IMR-90 (cell line): Measurements from ENCODE around the gene DIP2C. TPM values are rescaled to one million over a fixed set of nuclear protein-coding genes. Genes with fewer than 3 reads are reported as not detected.
A peak's percentile ranks its signal among the peaks of the same experiment; 100 is the strongest.

Experiments
- ATAC-seq: fragments of 200-7000 bp; cut with Tn5 transposase; 2 replicates; pipeline ENCODE4 v1.9.1; 2020; ENCODE audit warnings: low read depth, mild to moderate bottlenecking, moderate library complexity
- BruUV-seq: library from RNA; stranded (reverse); fragments of 400-500 nt; replicated peaks from 2 replicates; lab custom pipeline; 2021; lab: Mats Ljungman, UMichigan
- CTCF ChIA-PET: fragments of 300-600 bp; formaldehyde crosslinking; extraction: SDS; loops from one replicate; lab custom pipeline; 2021; ENCODE audit warnings: antibody characterized with exemption; lab: Yijun Ruan, JAX
- POLR2A ChIA-PET: fragments of 300-600 bp; sonication (Branson Sonifier 250); formaldehyde crosslinking; loops from one replicate; lab custom pipeline; 2022; ENCODE audit warnings: antibody characterized with exemption; ENCODE audit not compliant: unreplicated experiment; lab: Charles Lee
- DNase-seq: peaks from one replicate; pipeline ENCODE4 v3.0.0; 2013
- H2AFZ ChIP-seq: replicated peaks from 2 replicates; pipeline ENCODE3; 2013; ENCODE audit warnings: low read length, mild to moderate bottlenecking; ENCODE audit not compliant: poor library complexity
- H2AK5ac ChIP-seq: 2 replicates; pipeline ENCODE4 v1.6.1; 2013; ENCODE audit warnings: low read depth, low read length, inconsistent platforms
- H2AK9ac ChIP-seq: replicated peaks from 2 replicates; pipeline ENCODE3; 2013; ENCODE audit warnings: mild to moderate bottlenecking, low read depth, low read length, moderate library complexity; ENCODE audit not compliant: poor library complexity
- H2BK120ac ChIP-seq: 2 replicates; pipeline ENCODE4 v1.6.1; 2013; ENCODE audit warnings: low read depth, low read length, inconsistent platforms
- H2BK15ac ChIP-seq: 3 replicates; pipeline ENCODE4 v1.6.1; 2013; ENCODE audit warnings: low read depth, low read length, inconsistent platforms
- H2BK20ac ChIP-seq: 2 replicates; pipeline ENCODE4 v1.6.1; 2013; ENCODE audit warnings: low read depth, mild to moderate bottlenecking, inconsistent platforms, low read length, moderate library complexity
- H2BK5ac ChIP-seq: 2 replicates; pipeline ENCODE4 v1.6.1; 2013; ENCODE audit warnings: mild to moderate bottlenecking, low read depth, low read length, inconsistent platforms; ENCODE audit not compliant: poor library complexity, severe bottlenecking
- H3K14ac ChIP-seq: replicated peaks from 2 replicates; pipeline ENCODE4 v1.6.1; 2013; ENCODE audit warnings: low read depth, low read length, inconsistent platforms
- H3K18ac ChIP-seq: 2 replicates; pipeline ENCODE4 v1.6.1; 2013; ENCODE audit warnings: low read depth, low read length, control low read depth
- H3K23ac ChIP-seq: 2 replicates; pipeline ENCODE4 v1.6.1; 2013; ENCODE audit warnings: low read depth, low read length, inconsistent platforms
- H3K27ac ChIP-seq: 2 replicates; pipeline ENCODE4 v1.5.1; 2013; ENCODE audit warnings: mild to moderate bottlenecking, control low read depth, low read length; ENCODE audit not compliant: insufficient read depth
- H3K27me3 ChIP-seq: 2 replicates; pipeline ENCODE4 v1.6.1; 2013; ENCODE audit warnings: low read length; ENCODE audit not compliant: control insufficient read depth, insufficient read depth
- H3K36me3 ChIP-seq: 2 replicates; pipeline ENCODE4 v1.6.1; 2013; ENCODE audit warnings: low read length, mixed read lengths; ENCODE audit not compliant: control insufficient read depth, insufficient read depth
- H3K4ac ChIP-seq: 2 replicates; pipeline ENCODE4 v1.6.1; 2013; ENCODE audit warnings: low read depth, low read length, inconsistent platforms
- H3K4me1 ChIP-seq: 2 replicates; pipeline ENCODE4 v1.6.1; 2013; ENCODE audit warnings: low read length, mixed read lengths; ENCODE audit not compliant: control insufficient read depth, insufficient read depth
- H3K4me2 ChIP-seq: 2 replicates; pipeline ENCODE4 v1.6.1; 2013; ENCODE audit warnings: low read depth, mild to moderate bottlenecking, control low read depth, low read length, moderate library complexity
- H3K4me3 ChIP-seq: 2 replicates; pipeline ENCODE4 v1.5.1; 2013; ENCODE audit warnings: low read depth, mild to moderate bottlenecking, control low read depth, low read length, moderate library complexity; ENCODE audit not compliant: insufficient read depth
- H3K56ac ChIP-seq: 2 replicates; pipeline ENCODE4 v1.6.1; 2013; ENCODE audit warnings: low read length, inconsistent platforms; ENCODE audit not compliant: insufficient read depth; ENCODE audit errors: extremely low read depth
- H3K79me1 ChIP-seq, 2 experiments: 2 replicates each; pipeline ENCODE4 v1.6.1; 2013; ENCODE audit warnings: low read length in 2 of 2, inconsistent platforms in 1 of 2, low read depth in 1 of 2
- H3K9ac ChIP-seq: 2 replicates; pipeline ENCODE4 v1.6.1; 2013; ENCODE audit warnings: low read depth, low read length, control low read depth
- H3K9me1 ChIP-seq: 2 replicates; pipeline ENCODE4 v1.6.1; 2013; ENCODE audit warnings: low read length, inconsistent platforms; ENCODE audit not compliant: insufficient read depth
- H3K9me3 ChIP-seq: 2 replicates; pipeline ENCODE4 v1.6.1; 2013; ENCODE audit warnings: low read length; ENCODE audit not compliant: control insufficient read depth, insufficient read depth
- H4K20me1 ChIP-seq: 2 replicates; pipeline ENCODE4 v1.6.1; 2013; ENCODE audit warnings: low read length, inconsistent platforms; ENCODE audit not compliant: insufficient read depth
- H4K5ac ChIP-seq: 2 replicates; pipeline ENCODE4 v1.6.1; 2013; ENCODE audit warnings: mild to moderate bottlenecking, low read depth, low read length, control low read depth
- H4K8ac ChIP-seq, 2 experiments: 2 replicates each; pipeline ENCODE4 v1.6.1; 2013; ENCODE audit warnings: low read depth in 2 of 2, low read length in 2 of 2, control low read depth in 1 of 2, inconsistent platforms in 1 of 2
- H4K91ac ChIP-seq: 2 replicates; pipeline ENCODE4 v1.6.1; 2013; ENCODE audit warnings: low read depth, low read length, inconsistent platforms; ENCODE audit not compliant: insufficient read depth
- BHLHE40 ChIP-seq: fragments of 150-350 bp; IDR thresholded peaks from 2 replicates; pipeline ENCODE4 v1.6.1; 2016; ENCODE audit warnings: mild to moderate bottlenecking, low read depth, low read length
- CTCF ChIP-seq: conservative IDR thresholded peaks from 2 replicates; pipeline ENCODE4 v1.5.1; 2012; ENCODE audit warnings: mild to moderate bottlenecking, low read depth, low read length, improper control_type of control experiment
- ELK1 ChIP-seq: fragments of 150-350 bp; IDR thresholded peaks from 2 replicates; pipeline ENCODE4 v1.6.1; 2016; ENCODE audit warnings: low read depth, mild to moderate bottlenecking, low read length, moderate library complexity, borderline replicate concordance
- FOS ChIP-seq: fragments of 150-350 bp; IDR thresholded peaks from 2 replicates; pipeline ENCODE4 v1.6.1; 2016; ENCODE audit warnings: low read depth, low read length
- NFE2L2 ChIP-seq: fragments of 150-350 bp; IDR thresholded peaks from 2 replicates; pipeline ENCODE4 v1.6.1; 2016; ENCODE audit warnings: low read depth, mild to moderate bottlenecking, low read length
- POLR2A ChIP-seq: IDR thresholded peaks from 2 replicates; pipeline ENCODE4 v1.6.1; 2012; ENCODE audit warnings: mild to moderate bottlenecking, low read depth, low read length
- RAD21 ChIP-seq: IDR thresholded peaks from 2 replicates; pipeline ENCODE4 v1.6.1; 2012; ENCODE audit warnings: low read length, improper control_type of control experiment
- RCOR1 ChIP-seq: IDR thresholded peaks from 2 replicates; pipeline ENCODE4 v1.6.1; 2012; ENCODE audit warnings: mild to moderate bottlenecking, low read length, improper control_type of control experiment; ENCODE audit not compliant: insufficient replicate concordance
- RFX5 ChIP-seq: IDR thresholded peaks from 2 replicates; pipeline ENCODE4 v1.8.0; 2012; ENCODE audit warnings: low read depth, mild to moderate bottlenecking, low read length, moderate library complexity
- SMC3 ChIP-seq: fragments of 150-350 bp; IDR thresholded peaks from 2 replicates; pipeline ENCODE4 v1.6.1; 2016; ENCODE audit warnings: low read depth, mild to moderate bottlenecking, antibody characterized with exemption, low read length, moderate library complexity
- WGBS, 2 experiments: methylation state at CpG; one replicate each; pipeline versions ENCODE4 v1.1.5 to v1.1.7; 2013; ENCODE audit warnings: missing lambda C conversion rate in 2 of 2; ENCODE audit not compliant: insufficient read length in 1 of 2; ENCODE audit errors: extremely low coverage in 2 of 2; 5-methylcytosine and 5-hydroxymethylcytosine counted together
- dilution Hi-C: fragments of 300-500 bp; cut with HindIII; formaldehyde crosslinking; loops from one replicate; pipeline ENCODE4 v1.14.3; 2018; ENCODE audit warnings: low sequenced_read_pairs; ENCODE audit not compliant: unreplicated experiment
- in situ Hi-C: fragments of 300-500 bp; cut with MboI; formaldehyde crosslinking; loops from 3 replicates; pipeline ENCODE4 v1.14.3; 2019; ENCODE audit warnings: low sequenced_read_pairs, inconsistent platforms, mixed read lengths
- intact Hi-C: fragments of 100-400 bp; cut with micrococcal nuclease; formaldehyde crosslinking; loops from 2 replicates; pipeline ENCODE4 v1.10.0; 2022
- polyA plus RNA-seq, 3 experiments: library from polyadenylated mRNA; depleted of rRNA; stranded (reverse); fragments of >200 nt; gene quantifications; 2 replicates each; pipeline ENCODE4 v1.2.3, GENCODE V29; 2012; ENCODE audit warnings: low replicate concordance in 1 of 3
- total RNA-seq: library from RNA; depleted of rRNA; stranded (reverse); fragments of >200 nt; gene quantifications from 2 replicates; pipeline ENCODE4 v1.2.3, GENCODE V29; 2012
- TF ChIP-seq, protein P1 (sequence below): fragments of 150-350 bp; IDR thresholded peaks from 2 replicates; pipeline ENCODE4 v1.6.1; 2017; ENCODE audit warnings: mild to moderate bottlenecking, antibody characterized with exemption, low read length, low read depth

Gene DIP2C
- total and polyA plus RNA-seq, 2 of the 4 experiments (the other 2 are of a cell fraction) = 8.6 to 17.3 TPM

DNA sequence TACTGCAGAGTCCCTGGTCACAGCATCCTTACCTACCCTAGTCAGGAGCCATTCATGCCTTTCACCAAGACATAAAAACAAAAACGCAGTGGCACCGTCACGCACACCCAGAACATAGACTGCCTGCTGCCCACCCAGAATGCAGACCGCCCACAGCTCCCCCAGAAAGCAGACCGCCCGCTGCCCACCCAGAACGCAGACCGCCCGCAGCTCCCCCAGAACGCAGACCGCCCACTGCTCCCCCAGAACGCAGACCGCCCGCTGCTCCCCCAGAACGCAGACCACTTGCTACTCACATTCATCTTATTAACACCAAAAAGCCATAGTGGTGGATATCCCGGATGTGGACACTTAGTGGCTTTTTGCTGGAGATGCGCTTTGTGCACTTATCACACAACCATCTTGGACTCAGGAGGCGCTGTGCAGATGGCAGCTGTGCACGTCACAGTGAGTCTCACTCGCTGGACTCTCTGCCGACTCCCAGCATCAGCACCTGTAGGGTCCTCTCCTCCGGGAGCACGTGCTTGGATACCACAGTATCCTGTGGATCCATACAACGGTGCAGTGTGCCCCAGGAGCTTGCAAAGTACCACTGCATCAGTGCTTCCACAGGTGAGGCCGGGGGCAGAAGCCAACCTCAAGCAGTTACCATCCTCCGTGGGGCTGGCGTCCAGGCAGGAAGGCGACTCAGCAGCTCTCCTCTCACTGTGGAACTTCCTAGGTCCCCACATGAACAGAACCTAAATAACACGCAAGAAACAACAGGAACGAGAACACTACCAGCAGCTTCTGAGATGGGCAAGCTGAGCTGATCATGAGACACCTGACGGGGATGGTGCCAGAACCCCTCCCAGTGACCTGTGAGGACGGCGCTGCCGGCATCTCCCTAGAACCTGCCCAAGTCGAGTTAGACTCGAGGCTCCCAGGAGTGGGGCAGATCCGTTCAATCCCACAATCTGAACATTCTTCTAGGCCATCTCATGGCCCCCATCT is 161.0 kb downstream of the DIP2C start (continued):
- TF ChIP-seq, protein P1, sequence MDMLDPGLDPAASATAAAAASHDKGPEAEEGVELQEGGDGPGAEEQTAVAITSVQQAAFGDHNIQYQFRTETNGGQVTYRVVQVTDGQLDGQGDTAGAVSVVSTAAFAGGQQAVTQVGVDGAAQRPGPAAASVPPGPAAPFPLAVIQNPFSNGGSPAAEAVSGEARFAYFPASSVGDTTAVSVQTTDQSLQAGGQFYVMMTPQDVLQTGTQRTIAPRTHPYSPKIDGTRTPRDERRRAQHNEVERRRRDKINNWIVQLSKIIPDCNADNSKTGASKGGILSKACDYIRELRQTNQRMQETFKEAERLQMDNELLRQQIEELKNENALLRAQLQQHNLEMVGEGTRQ = no peak
- TF ChIP-seq NFE2L2 = no peak

DNA sequence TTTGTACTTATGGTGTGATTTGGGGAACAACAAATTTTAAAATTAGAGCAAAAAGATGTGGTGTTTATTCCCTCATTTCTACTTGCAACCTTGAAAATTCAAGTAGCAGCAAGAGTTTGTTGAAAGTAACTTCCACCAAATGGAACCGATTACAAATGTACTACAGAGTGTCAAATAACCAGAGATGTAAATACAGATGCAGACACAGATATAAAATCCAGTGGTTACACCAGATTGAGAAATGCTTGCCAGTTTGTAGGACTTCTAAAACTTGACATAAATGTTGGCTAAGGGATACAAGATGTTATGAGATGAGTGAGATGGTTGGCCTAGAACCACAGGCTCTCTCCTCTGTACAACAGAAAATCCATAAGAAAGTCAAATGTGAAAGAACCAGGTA is 162.1 kb downstream of the DIP2C start:
- ChIA-PET POLR2A (no interaction called here), CTCF (no interaction called here)
- peaks cover 64 to 95% of the 10 kb centered on the region in 2 experiments for H3K79me1 ChIP-seq
- no peak overlapping the region for H3K4me3 ChIP-seq
- in situ Hi-C loops (no loop called here), intact Hi-C loops (no loop called here), dilution Hi-C loops (no loop called here)
- peak overlapping the region; percentile 58; the same call in 1 of the 2 replicates for H2AK5ac ChIP-seq
- peak; percentile 66 for DNase-seq
- no peak overlapping the region for H2BK120ac ChIP-seq
- WGBS, 2 experiments = no CpG with 5 or more reads among the region's 1 CpG
- no peaks in the 10 kb centered on the region for H3K9me3 ChIP-seq
- H2AFZ ChIP-seq = peak overlapping the region; percentile 67
- H3K27ac ChIP-seq = peak overlapping the region; percentile 45; the same call in 1 of the 2 replicates
- no peak overlapping the region for H2BK15ac ChIP-seq
- no peak overlapping the region for H4K91ac ChIP-seq
- no TSS peak for BruUV-seq
- 0 out of 2 replicates have a peak, but pooled peaks cover 2% of the 10 kb centered on the region for H3K36me3 ChIP-seq
- H4K20me1 ChIP-seq = peaks cover 98% of the 10 kb centered on the region
- H3K9ac ChIP-seq = no peak overlapping the region
- no peak overlapping the region for H4K8ac ChIP-seq
- H3K23ac ChIP-seq = no peak overlapping the region
- H2BK20ac ChIP-seq = no peak overlapping the region
- peaks cover 37% of the 10 kb centered on the region for H3K9me1 ChIP-seq
- no peak overlapping the region for H4K5ac ChIP-seq
- no peak overlapping the region for H3K14ac ChIP-seq
- ATAC-seq = peak; percentile 65
- H2BK5ac ChIP-seq = no peak overlapping the region
- H3K4me2 ChIP-seq = no peak overlapping the region; the same call in 1 of the 2 replicates
- no peak overlapping the region for H3K56ac ChIP-seq
- H3K4me1 ChIP-seq = peaks cover 19% of the 10 kb centered on the region
- H3K18ac ChIP-seq = no peak overlapping the region
- no peak overlapping the region for H3K4ac ChIP-seq
- no peak overlapping the region for H2AK9ac ChIP-seq
- H3K27me3 ChIP-seq = no peaks in the 10 kb centered on the region
- TF ChIP-seq POLR2A (no peak), CTCF (no peak), FOS (no peak), RFX5 (no peak), SMC3 (no peak), NFE2L2 (no peak), ELK1 (no peak), RCOR1 (no peak), RAD21 (no peak), BHLHE40 (no peak)
